Endothelial cell of umbilical vein (primary cell): ENCODE data around the gene BRD3. TPM values are rescaled to one million over a fixed set of nuclear protein-coding genes. Genes with fewer than 3 reads are reported as not detected.

ENCODE experiments used
- BruUV-seq: library from RNA; stranded (reverse); fragments of 400-500 nt; replicated peaks from 2 replicates; lab custom pipeline; 2021; lab: Mats Ljungman, UMichigan
- CTCF ChIA-PET: fragments of 300-600, 350-600 bp; sonication (Branson Sonifier 250); formaldehyde crosslinking; loops from one replicate; lab custom pipeline; 2021; ENCODE audit warnings: antibody characterized with exemption, inconsistent platforms; lab: Charles Lee
- POLR2A ChIA-PET: fragments of 300-600, 350-600 bp; sonication (Branson Sonifier 250); formaldehyde crosslinking; loops from one replicate; lab custom pipeline; 2021; ENCODE audit warnings: antibody characterized with exemption, inconsistent platforms; lab: Charles Lee
- DNase-seq: peaks from one replicate; pipeline ENCODE4 v3.0.0-alpha.2; 2011; ENCODE audit warnings: low read depth, low spot score
- FAIRE-seq: peaks from 2 replicates; lab custom pipeline; 2011; peaks lifted over from hg19 to GRCh38; lab: Jason Lieb, UNC
- H2AFZ ChIP-seq: 2 replicates; pipeline ENCODE4 v1.6.0; 2012; ENCODE audit warnings: low read depth, low read length, control low read depth, inconsistent platforms
- H3K27ac ChIP-seq: 2 replicates; pipeline ENCODE4 v1.5.1; 2011; ENCODE audit warnings: low read depth, mild to moderate bottlenecking, control low read depth, low read length, moderate library complexity; ENCODE audit not compliant: insufficient read depth
- H3K27me3 ChIP-seq, 2 experiments: 2 replicates each; pipeline versions ENCODE4 v1.6.0 to v1.6.1; 2011; ENCODE audit warnings: low read length in 2 of 2, mixed read lengths in 1 of 2; ENCODE audit not compliant: control insufficient read depth in 2 of 2, insufficient read depth in 2 of 2
- H3K36me3 ChIP-seq, 2 experiments: 2 replicates in 1 of 2; 3 replicates in 1 of 2; pipeline ENCODE4 v1.5.1; 2011; ENCODE audit warnings: low read length in 2 of 2, mild to moderate bottlenecking in 1 of 2, moderate library complexity in 1 of 2; ENCODE audit not compliant: control insufficient read depth in 2 of 2, insufficient read depth in 2 of 2; ENCODE audit errors: extremely low read depth in 1 of 2
- H3K4me1 ChIP-seq: 3 replicates; pipeline ENCODE4 v1.5.1; 2011; ENCODE audit warnings: mild to moderate bottlenecking, low read length; ENCODE audit not compliant: control insufficient read depth, insufficient read depth; ENCODE audit errors: extremely low read depth
- H3K4me2 ChIP-seq: 2 replicates; pipeline ENCODE4 v1.6.1; 2011; ENCODE audit warnings: low read length, control low read depth, mixed read lengths; ENCODE audit not compliant: insufficient read depth
- H3K4me3 ChIP-seq, 3 experiments: fragments of 200-600 bp in 1 of 3; sonication (generic), shearing (Covaris generic) in 1 of 3; replicated peaks in 1 of 3; 2 replicates each; pipeline ENCODE4 v1.5.1; 2011 to 2016; ENCODE audit warnings: control low read depth in 3 of 3, low read length in 3 of 3, mild to moderate bottlenecking in 2 of 3, inconsistent platforms in 1 of 3, low read depth in 1 of 3, moderate library complexity in 1 of 3; ENCODE audit not compliant: insufficient read depth in 1 of 3
- H3K79me2 ChIP-seq: 2 replicates; pipeline ENCODE4 v1.6.0; 2012; ENCODE audit warnings: low read length, inconsistent platforms; ENCODE audit not compliant: control insufficient read depth, insufficient read depth
- H3K9ac ChIP-seq: replicated peaks from 2 replicates; pipeline ENCODE3; 2011; ENCODE audit warnings: low read length, control low read depth; ENCODE audit not compliant: insufficient read depth; ENCODE audit errors: extremely low read depth
- H3K9me1 ChIP-seq: replicated peaks from 3 replicates; pipeline ENCODE4 v1.6.0; 2011; ENCODE audit warnings: mild to moderate bottlenecking, low read length; ENCODE audit not compliant: control insufficient read depth, insufficient read depth; ENCODE audit errors: extremely low read depth
- H3K9me3 ChIP-seq: replicated peaks from 2 replicates; pipeline ENCODE4 v1.5.1; 2012; ENCODE audit warnings: low read length, inconsistent platforms; ENCODE audit not compliant: control insufficient read depth, insufficient read depth
- H4K20me1 ChIP-seq: replicated peaks from 2 replicates; pipeline ENCODE3; 2011; ENCODE audit warnings: mild to moderate bottlenecking, low read length; ENCODE audit not compliant: control insufficient read depth, insufficient read depth; ENCODE audit errors: extremely low read depth
- CTCF ChIP-seq, 2 donors: IDR thresholded peaks; 1 replicate in 1 of 2; 2 replicates in 1 of 2; pipeline ENCODE4 v1.5.1; 2011; ENCODE audit warnings: low read length in 2 of 2, mild to moderate bottlenecking in 2 of 2, moderate library complexity in 2 of 2, control low read depth in 1 of 2, inconsistent platforms in 1 of 2, low read depth in 1 of 2; ENCODE audit not compliant: insufficient read depth in 1 of 2; ENCODE audit errors: extremely low read depth in 1 of 2
- EZH2 ChIP-seq: IDR thresholded peaks from 2 replicates; pipeline ENCODE4 v1.6.1; 2012; ENCODE audit warnings: borderline replicate concordance, low read depth, mild to moderate bottlenecking, moderate library complexity, low read length, inconsistent platforms; ENCODE audit not compliant: severe bottlenecking
- FOS ChIP-seq: IDR thresholded peaks from 2 replicates; pipeline ENCODE4 v1.6.1; 2011; ENCODE audit warnings: mild to moderate bottlenecking, low read length, moderate library complexity, borderline replicate concordance; ENCODE audit not compliant: insufficient read depth
- GATA2 ChIP-seq: IDR thresholded peaks from 2 replicates; pipeline ENCODE4 v1.7.0; 2011; ENCODE audit warnings: low read depth, mild to moderate bottlenecking, moderate library complexity, mixed read lengths, low read length; ENCODE audit not compliant: insufficient read length, insufficient read depth
- JUN ChIP-seq: IDR thresholded peaks from 2 replicates; pipeline ENCODE4 v1.6.1; 2011; ENCODE audit warnings: borderline replicate concordance, low read depth; ENCODE audit not compliant: insufficient read length, insufficient read depth
- MAX ChIP-seq: IDR thresholded peaks from 2 replicates; pipeline ENCODE4 v1.6.1; 2011; ENCODE audit not compliant: insufficient read depth, insufficient read length
- MYC ChIP-seq: IDR thresholded peaks from one replicate; pipeline ENCODE4 v1.6.1; 2011; ENCODE audit warnings: mild to moderate bottlenecking, low read depth, low read length
- POLR2A ChIP-seq: IDR thresholded peaks from 2 replicates; pipeline ENCODE4 v1.6.1; 2012; ENCODE audit warnings: low read depth, mild to moderate bottlenecking, control low read depth, low read length
- POLR2AphosphoS5 ChIP-seq: IDR thresholded peaks from 2 replicates; pipeline ENCODE4 v1.6.1; 2012; ENCODE audit warnings: low read depth, mild to moderate bottlenecking, control low read depth, low read length, moderate library complexity; ENCODE audit not compliant: insufficient read depth
- dilution Hi-C: fragments of 300-500 bp; cut with MboI; formaldehyde crosslinking; loops from one replicate; pipeline ENCODE4 v1.15.0; 2019; ENCODE audit warnings: low sequenced_read_pairs; ENCODE audit not compliant: extremely low pct_ligation_motif_present
- intact Hi-C: fragments of 100-400 bp; cut with micrococcal nuclease; formaldehyde crosslinking; loops from one replicate; pipeline ENCODE4 v1.10.0; 2022
- polyA plus RNA-seq, 4 experiments: library from polyadenylated mRNA; depleted of rRNA in 3 of 4; stranded (reverse) in 3 of 4; unstranded in 1 of 4; fragments of >200 nt; gene quantifications; 2 replicates each; pipeline versions ENCODE4 v1.2.1 to v1.2.3, GENCODE V29; 2011 to 2012; ENCODE audit warnings: missing spikeins in 1 of 4
- total RNA-seq: library from RNA; stranded (reverse); gene quantifications from 2 replicates; pipeline ENCODE4 v1.2.3, GENCODE V29; 2021

BRD3 gene
- total and polyA plus RNA-seq, 2 donors (not counting 3 experiments of a cell fraction or from before 2014, with no cell fraction given) = 10.5 to 47.1 TPM

GRCh38 chr9:134047868-134048581, 19.8 kb downstream of the BRD3 start:
- TF ChIP-seq MAX = no peak
- no peak for TF ChIP-seq FOS
- no peak for TF ChIP-seq JUN
- no peak for TF ChIP-seq GATA2
- no peak for TF ChIP-seq CTCF (IDR thresholded peaks at IDR 0.05; ENCODE audit: extremely low read depth in 1 of 2, insufficient read depth in 1 of 2, low read depth in 1 of 2, low read length in 2 of 2)
- no peak for TF ChIP-seq EZH2
- TF ChIP-seq MYC = no peak
- no peak for TF ChIP-seq POLR2AphosphoS5
- TF ChIP-seq POLR2A = no peak
- dilution Hi-C loops = no loop called here
- no peaks in the 10 kb centered on the region for H4K20me1 ChIP-seq

More at GRCh38 chr9:134047868-134048581, 19.8 kb downstream of the BRD3 start:
- intact Hi-C loops = loop anchor here (10.0 kb wide), 1 partner anchor 337 kb away; no protein-coding TSS in a partner anchor
- Histone ChIP-seq H3K9me1 (no peaks in the 10 kb centered on the region), H3K79me2 (no peaks in the 10 kb centered on the region), H3K4me3 (no peak overlapping the region), H3K27me3 (no peaks in the 10 kb centered on the region), H3K9me3 (no peaks in the 10 kb centered on the region), H3K27ac (no peak overlapping the region), H3K9ac (no peak overlapping the region), H3K36me3 (peaks cover 4 to 87% of the 10 kb centered on the region in 2 experiments), H3K4me2 (no peak overlapping the region), H3K4me1 (no peaks in the 10 kb centered on the region), H2AFZ (no peak overlapping the region)
- no peak for DNase-seq
- ChIA-PET CTCF (no interaction called here), POLR2A (no interaction called here)
- no TSS peak for BruUV-seq
- no peak for FAIRE-seq
